Thoracic aorta (tissue), 2 donors: ENCODE data around the gene PIGZ. TPM values are rescaled to one million over a fixed set of nuclear protein-coding genes. Genes with fewer than 3 reads are reported as not detected.

Experiments
- ATAC-seq: fragments of 150-250 bp; one replicate; pipeline ENCODE4 v1.8.0; 2017; ENCODE audit warnings: low read depth; ENCODE audit not compliant: insufficient number of reproducible peaks, low FRiP score
- DNase-seq: peaks from one replicate; pipeline ENCODE4 v3.0.0-alpha.2; 2020; ENCODE audit warnings: low spot score
- H3K27ac ChIP-seq, 2 donors: fragments of 200-600 bp; sonication (generic); 1 replicate in 1 of 2; 2 replicates in 1 of 2; pipeline ENCODE4 v1.5.1; 2016; ENCODE audit warnings: mild to moderate bottlenecking in 2 of 2, moderate library complexity in 2 of 2
- H3K27me3 ChIP-seq: fragments of 200-600 bp; sonication (generic); replicated peaks from 2 replicates; pipeline ENCODE4 v1.6.0; 2016; ENCODE audit warnings: mild to moderate bottlenecking; ENCODE audit not compliant: insufficient read depth
- H3K36me3 ChIP-seq: fragments of 200-600 bp; sonication (generic); one replicate; pipeline ENCODE4 v1.5.1; 2016
- H3K4me1 ChIP-seq, 2 donors: fragments of 200-600 bp; sonication (generic); 1 replicate in 1 of 2; 2 replicates in 1 of 2; pipeline versions ENCODE4 v1.5.1 to v1.6.0; 2016; ENCODE audit warnings: low read depth in 2 of 2, mild to moderate bottlenecking in 1 of 2; ENCODE audit not compliant: control insufficient read depth in 1 of 2
- H3K4me3 ChIP-seq: fragments of 200-600 bp; sonication (generic); 2 replicates; pipeline ENCODE4 v1.5.1; 2016; ENCODE audit warnings: mild to moderate bottlenecking
- H3K9me3 ChIP-seq: fragments of 200-600 bp; sonication (generic); 2 replicates; pipeline ENCODE4 v1.5.1; 2016
- CTCF ChIP-seq: fragments of 200-600 bp; sonication (generic); IDR thresholded peaks from one replicate; pipeline ENCODE4 v1.5.1; 2019; ENCODE audit warnings: antibody characterized with exemption
- total RNA-seq, 2 donors: library from RNA; depleted of rRNA; stranded (reverse); fragments of >200 nt; gene quantifications; one replicate each; pipeline versions ENCODE4 v1.1.0 to v1.2.3, GENCODE V29; 2016

Gene PIGZ
- total RNA-seq, 2 donors from 2014 or later: 11.0 to 17.4 TPM

GRCh38 chr3:197000211-197000610, 31.6 kb upstream of the PIGZ start:
- Histone ChIP-seq H3K4me1 (peaks cover 3 to 9% of the 10 kb centered on the region in 2 donors), H3K4me3 (no peak overlapping the region), H3K36me3 (no peaks in the 10 kb centered on the region), H3K9me3 (no peaks in the 10 kb centered on the region), H3K27ac (no peak overlapping the region), H3K27me3 (no peaks in the 10 kb centered on the region)
- no peak for DNase-seq
- no peak for ATAC-seq
- no peak for TF ChIP-seq CTCF

GRCh38 chr3:196998966-196999760, 30.5 kb upstream of the PIGZ start:
- no peak for TF ChIP-seq CTCF
- Histone ChIP-seq H3K4me1 (peaks cover 3 to 7% of the 10 kb centered on the region in 2 donors), H3K27ac (no peak overlapping the region), H3K36me3 (no peaks in the 10 kb centered on the region), H3K4me3 (no peak overlapping the region), H3K9me3 (no peaks in the 10 kb centered on the region), H3K27me3 (no peaks in the 10 kb centered on the region)
- ATAC-seq: no peak
- DNase-seq: no peak

GRCh38 chr3:196997311-196997710, 28.7 kb upstream of the PIGZ start:
- Histone ChIP-seq H3K36me3 (no peaks in the 10 kb centered on the region), H3K4me1 (no peaks in the 10 kb centered on the region), H3K27me3 (no peaks in the 10 kb centered on the region), H3K4me3 (no peak overlapping the region), H3K27ac (no peak overlapping the region), H3K9me3 (no peaks in the 10 kb centered on the region)
- TF ChIP-seq CTCF: no peak
- ATAC-seq: no peak
- no peak for DNase-seq

GRCh38 chr3:196996454-196997265, 28.0 kb upstream of the PIGZ start:
- ATAC-seq (no peak), DNase-seq (no peak)
- Histone ChIP-seq H3K36me3 (no peaks in the 10 kb centered on the region), H3K27me3 (no peaks in the 10 kb centered on the region), H3K9me3 (no peaks in the 10 kb centered on the region), H3K4me3 (no peak overlapping the region), H3K27ac (no peak overlapping the region), H3K4me1 (no peaks in the 10 kb centered on the region)
- no peak for TF ChIP-seq CTCF

- no peaks in the 10 kb centered on the region for H3K4me1 ChIP-seq
- H3K36me3 ChIP-seq: no peaks in the 10 kb centered on the region
- no peaks in the 10 kb centered on the region for H3K27me3 ChIP-seq
- H3K4me3 ChIP-seq: no peak overlapping the region
- no peak for DNase-seq
- H3K27ac ChIP-seq: no peak overlapping the region
- TF ChIP-seq CTCF: no peak
- ATAC-seq: no peak
- H3K9me3 ChIP-seq: no peaks in the 10 kb centered on the region
Measured at GRCh38 chr3:196995646-196996355, 27.2 kb upstream of the PIGZ start.
